ENCODE results near the gene VPS8.

GRCh38 chr3:184776916-184777315, 35.0 kb upstream of the VPS8 start:
- TF ChIP-seq POLR2A (IDR thresholded peaks at IDR 0.05; ENCODE audit: low read length): no peak
- no peak for TF ChIP-seq GATA1 (IDR thresholded peaks at IDR 0.05; ENCODE audit: low read depth, low read length)

Measured in erythroblast (primary cell).